GM18508 (cell line): ENCODE measurements around the gene DPYSL3.
A peak's percentile ranks its signal among the peaks of the same experiment; 100 is the strongest.

Source experiments
- ATAC-seq: cut with Tn5 transposase; IDR thresholded peaks from one replicate; pipeline ENCODE4 v1.9.1; 2021; ENCODE audit warnings: moderate number of reproducible peaks; ENCODE audit not compliant: insufficient read depth, unreplicated experiment

The DPYSL3 gene

GRCh38 chr5:147479949-147480348 lies 29.9 kb downstream of the DPYSL3 start:
- no peak for ATAC-seq

- ATAC-seq, result no peak
Measured at GRCh38 chr5:147479444-147479843, 30.4 kb downstream of the DPYSL3 start.

DNA sequence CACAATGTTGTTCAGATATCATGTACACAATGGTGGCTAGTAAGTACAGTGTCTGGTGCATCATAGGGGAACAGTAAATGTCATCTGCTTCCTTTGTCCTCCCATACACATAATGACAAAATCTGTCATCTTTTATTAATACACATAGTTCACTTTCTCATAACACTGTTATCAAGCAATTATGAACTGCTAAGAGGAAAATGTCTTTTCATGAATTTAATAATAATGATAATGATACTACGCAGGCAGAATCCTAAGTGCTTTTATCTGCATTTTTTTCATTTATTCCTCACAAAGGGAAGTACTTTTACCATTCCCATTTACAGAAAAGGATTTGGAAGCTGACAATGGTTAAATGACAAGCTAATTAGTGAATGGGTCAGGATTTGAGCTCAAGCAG lies 35.7 kb downstream of the DPYSL3 start:
- ATAC-seq, result no peak

DNA sequence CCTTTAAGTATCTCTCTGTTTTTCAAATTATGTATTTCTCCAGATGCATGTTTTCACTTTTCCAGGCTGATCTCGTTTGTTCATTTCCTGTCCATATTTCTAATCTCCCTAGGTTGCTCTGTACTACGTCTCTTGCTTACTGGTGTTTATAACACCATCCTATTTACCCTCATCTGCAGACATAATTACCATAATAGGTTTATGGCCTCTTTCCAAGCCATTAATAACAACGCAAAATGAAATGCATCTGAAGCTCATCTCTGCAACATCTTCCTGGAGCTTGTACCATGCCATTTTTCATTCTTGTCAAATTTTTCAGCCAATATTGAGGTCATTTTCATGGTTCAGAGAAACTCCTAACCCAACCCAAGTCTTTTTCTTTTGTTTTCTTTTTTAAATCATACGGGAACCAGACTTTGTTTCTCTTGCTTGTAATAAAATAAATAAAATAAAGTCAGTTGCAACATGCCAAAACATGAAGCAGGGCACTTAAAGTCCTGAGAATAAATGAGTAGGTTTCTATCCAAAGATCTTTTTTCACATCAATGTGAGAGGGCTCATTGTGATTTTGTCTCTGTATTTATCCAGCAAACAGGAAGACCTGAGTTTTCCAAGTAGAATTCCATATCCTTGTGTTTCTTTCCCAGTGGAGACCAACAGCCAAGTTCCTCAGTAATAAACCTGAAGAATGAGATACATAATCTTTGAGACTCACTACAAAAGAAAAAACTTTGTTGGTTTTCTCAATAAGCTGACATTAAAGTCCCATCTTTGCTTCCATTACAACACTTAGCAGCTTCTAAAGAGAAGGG lies 37.0 kb downstream of the DPYSL3 start:
- ATAC-seq, result no peak

DNA sequence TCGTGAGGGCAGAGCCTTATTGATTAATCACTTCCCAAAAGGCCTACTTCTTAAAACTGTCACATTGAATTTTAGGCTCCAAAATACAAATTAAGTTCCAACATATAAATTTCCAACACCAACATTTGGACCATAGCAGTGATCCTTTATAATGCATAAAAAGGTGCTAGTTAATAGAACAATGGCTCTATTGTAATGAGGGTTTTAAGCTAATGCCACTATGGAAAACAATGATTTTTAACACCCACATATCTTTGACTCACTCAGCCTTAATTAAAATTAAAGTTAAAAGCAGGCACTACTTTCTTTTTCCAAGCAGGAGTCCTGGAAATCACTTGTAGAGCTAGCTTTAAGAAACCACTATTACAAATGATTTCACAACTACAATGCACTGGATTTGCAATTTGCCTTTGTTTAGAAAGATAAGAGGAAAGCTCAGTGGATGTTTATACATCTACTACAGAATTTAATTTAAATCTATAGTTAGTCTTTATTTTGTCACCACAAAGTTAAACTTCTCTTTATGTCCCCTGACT lies 41.8 kb downstream of the DPYSL3 start:
- ATAC-seq, result no peak

DNA sequence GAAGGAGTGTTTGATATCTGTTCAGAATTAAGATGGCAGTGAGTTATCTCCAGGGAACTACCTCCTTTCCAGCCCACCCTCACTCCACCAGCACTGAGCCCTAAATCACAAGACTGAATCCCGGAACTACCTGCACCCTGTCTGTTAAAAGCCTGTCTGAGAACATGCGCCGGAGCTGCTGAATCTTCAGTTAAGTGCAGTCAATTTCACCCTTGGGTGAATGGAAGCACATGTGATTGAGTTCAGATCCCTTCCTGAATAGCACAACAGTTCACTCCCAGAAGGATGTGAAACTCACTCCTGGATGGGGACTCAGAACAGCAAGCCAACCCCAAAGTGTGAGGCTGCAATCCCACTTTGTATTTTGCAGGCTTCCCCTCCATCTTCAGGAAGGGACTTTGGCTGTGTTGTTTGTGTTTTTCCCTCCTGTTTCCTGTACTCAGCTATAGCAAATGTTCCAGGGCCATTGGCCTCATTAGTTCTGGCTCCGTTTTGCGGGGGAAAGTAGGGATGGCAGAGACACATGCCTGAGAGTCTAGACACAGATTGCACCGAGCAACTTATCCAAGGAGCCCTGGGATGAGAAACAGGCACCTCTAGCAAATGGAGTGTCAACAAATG lies 43.4 kb downstream of the DPYSL3 start:
- ATAC-seq, result no peak

DNA sequence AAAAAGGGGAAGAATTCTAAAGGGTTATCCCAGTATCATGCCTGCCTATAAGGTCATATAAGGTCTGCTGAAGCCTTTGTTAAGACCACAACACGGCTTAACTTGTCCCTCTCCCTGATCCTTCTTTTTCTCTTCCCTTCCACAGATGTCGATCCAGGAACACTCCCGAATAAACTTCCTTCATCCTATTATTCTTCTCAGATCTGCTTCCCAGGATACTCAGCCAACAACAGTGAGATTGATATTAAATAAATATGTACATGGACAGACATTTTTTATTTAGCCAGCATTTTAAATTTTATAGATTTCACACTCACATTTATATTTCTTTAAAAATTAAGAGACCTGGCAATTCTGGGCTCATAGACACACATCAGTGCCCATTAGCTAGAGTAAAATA lies 44.1 kb downstream of the DPYSL3 start:
- ATAC-seq, result no peak

DNA sequence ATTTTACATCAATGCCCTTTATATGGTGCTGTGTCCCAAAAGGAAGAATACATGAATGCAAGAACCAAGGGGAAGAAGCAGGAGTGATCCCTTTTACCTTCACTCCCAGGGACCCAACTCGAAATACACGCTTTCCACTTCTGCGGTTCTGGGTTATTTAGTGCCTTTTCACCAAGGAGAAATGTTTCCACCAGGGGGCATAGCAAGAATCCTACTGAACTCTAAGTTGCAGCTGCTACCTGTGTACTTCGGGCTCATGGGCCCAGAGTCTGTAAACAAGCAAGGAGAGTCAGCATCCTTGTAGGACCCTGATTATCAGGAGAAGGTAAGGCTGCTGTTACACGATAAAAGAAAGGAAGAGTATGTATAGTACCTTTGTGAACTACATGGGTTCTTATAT lies 45.7 kb downstream of the DPYSL3 start:
- no peak for ATAC-seq

GRCh38 chr5:147461915-147462314 lies 48.0 kb downstream of the DPYSL3 start:
- ATAC-seq, result no peak

DNA sequence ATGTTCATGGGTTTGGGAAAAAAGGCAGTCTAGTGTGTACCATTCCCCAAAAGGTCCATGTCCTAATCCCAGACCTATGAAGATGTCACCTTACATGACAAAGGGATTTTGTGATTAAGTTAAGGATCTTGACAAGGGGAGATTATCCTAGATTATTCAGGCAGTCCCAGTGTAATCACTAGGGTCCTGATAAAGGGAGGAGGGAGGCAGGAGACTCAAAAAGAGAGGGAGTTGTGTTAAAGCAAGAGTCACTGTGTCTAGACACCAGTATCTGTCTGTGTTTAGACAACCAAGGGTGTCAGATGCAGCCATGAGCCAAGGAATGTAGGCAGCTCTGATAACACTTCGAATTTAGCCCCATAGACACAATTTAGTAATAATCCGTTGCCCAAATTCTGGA lies 49.5 kb downstream of the DPYSL3 start:
- no peak for ATAC-seq

DNA sequence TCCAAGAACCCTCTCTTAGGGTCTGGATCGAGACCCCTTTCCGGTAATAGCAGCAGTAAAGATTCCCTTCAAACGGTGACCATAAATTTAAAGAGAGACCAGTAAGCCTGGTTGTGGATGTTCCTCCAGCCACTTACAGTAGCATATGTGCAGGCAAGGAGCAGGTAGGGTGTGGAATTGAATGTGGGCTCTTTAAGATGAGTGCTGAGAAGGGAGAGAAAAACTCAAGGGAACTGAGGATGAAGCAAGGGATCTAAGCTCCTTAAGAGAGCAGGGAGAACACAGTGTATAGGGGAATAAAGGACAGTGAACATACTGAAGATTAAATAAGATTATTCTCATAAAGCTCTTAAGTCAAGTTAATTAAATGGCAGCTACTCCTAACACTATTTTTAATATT lies 51.3 kb downstream of the DPYSL3 start:
- ATAC-seq, result no peak

DNA sequence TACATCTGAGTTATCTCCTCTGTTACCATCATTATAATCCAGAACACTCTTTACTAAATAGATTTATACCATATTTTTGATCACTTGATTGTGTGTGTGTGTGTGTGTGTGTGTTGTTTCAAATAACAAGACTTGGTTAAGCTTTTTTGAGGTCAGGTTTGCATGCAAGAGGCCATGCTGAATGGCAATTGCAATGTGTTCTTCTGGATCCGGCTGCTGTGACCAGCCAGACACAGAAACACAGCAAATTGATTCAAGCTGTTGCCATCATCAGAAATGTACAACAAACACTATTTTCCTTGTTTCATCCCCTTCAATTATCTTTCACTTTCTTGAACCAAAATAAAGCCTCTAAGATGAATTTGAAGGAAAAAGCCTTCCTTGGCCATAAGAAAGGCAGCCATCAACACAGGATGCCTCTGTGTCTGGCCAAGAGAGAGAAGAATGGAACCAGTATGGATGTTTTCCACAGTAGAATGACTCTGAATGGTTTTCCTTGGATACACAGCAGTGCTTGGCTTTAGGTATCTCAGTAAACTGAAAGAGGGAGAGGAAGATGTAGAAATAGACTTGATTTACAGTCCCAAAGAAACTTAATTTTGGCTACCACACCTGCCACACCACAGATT lies 53.9 kb downstream of the DPYSL3 start:
- no peak for ATAC-seq

DNA sequence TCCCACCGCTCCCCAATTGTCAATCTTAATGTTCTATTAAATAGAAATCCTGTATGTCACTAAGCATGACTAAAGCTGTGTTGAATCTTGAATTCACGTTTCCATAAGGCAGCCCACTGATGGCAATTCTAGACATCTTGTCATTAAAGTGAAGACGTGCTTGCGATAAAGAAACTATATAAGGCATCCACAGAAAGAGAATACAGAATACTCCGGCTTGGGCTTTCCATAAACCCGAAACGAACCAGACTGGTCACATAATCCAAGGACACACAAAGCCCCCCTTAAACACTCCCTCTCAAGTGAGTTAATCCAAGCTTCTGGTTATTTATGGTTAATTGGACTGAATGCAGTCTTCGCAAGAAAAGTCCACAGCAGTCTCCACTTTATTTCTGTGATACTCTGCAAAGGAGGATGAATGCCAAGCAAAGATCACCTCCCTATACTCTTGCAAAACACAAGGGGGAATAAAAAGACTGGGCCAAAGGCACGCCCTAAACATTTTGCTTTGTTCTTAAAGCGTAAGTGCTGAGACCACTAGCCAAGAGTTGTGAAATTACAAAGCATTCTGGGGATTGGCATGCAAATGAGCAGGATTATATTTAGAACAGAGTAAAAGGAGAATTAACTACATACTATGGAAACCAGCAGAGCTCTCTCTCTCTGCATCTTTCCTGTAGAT lies 54.7 kb downstream of the DPYSL3 start:
- peak; percentile 44 for ATAC-seq

DNA sequence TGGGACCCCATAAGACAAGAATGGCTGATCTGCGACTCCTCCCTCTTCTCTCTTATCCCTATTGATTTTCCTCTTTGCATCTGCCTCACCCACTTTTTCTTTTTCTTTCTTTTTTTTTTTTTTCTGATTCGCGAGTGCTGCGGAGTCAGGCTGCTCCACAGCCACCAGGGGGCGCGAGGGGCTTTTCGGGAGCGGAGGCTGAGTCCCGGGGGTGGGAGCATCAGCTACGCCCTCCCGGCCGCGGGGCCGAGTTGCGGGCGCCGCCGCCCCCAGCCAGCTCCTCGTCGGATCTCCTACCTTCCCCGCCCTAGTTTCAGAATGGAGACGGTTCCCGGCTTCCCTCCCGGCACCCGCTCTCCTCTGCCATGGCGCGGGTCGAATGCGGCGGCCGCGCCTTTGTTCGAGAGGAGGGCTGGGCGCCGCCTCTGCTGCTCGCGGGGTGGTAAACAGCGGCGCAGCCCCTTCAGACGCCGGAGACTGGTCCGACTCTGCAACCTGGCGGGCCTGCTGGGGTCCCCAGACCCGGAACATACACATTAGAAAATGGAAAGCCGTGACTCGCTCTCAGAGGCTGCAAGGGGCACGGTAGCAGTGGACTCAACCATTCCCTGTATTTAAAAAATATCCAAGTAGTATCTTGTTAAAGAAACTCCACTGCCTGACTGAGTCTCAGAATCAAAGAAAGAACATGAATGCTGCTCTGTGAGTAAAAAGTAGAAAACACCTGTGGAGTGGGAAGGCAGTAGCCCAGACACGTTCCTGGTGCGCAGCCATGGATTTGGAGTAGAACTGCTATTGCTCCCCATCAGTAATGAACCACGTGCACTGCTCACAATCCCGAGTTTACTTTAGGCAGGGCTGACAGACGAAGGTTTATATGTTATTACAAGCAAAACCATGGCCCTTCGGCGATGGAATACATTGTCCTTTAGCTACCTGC lies 55.7 kb downstream of the DPYSL3 start:
- ATAC-seq, result peak; percentile 67

GRCh38 chr5:147452165-147452811 lies 57.6 kb downstream of the DPYSL3 start:
- no peak for ATAC-seq

DNA sequence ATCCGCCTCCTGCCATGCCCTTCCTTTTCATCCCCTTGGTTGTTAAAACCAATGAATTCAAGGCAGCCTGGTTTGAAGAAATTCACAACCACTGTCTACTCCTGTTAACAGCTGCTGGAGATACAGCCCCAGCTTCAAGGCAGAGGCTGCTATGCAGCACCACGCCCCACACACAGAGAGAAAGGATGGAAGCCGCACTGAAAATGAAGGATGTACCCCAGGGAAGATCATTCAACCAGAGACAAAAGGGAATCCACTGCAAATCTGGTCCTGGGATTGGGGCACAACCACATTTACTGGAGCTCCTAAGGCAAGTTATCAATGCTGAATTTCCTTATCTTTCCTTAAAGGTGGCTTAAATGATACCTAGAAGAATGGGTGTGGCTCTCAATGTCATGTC lies 58.7 kb downstream of the DPYSL3 start:
- no peak for ATAC-seq

- no peak for ATAC-seq
Measured at GRCh38 chr5:147450606-147451005, 59.3 kb downstream of the DPYSL3 start.

DNA sequence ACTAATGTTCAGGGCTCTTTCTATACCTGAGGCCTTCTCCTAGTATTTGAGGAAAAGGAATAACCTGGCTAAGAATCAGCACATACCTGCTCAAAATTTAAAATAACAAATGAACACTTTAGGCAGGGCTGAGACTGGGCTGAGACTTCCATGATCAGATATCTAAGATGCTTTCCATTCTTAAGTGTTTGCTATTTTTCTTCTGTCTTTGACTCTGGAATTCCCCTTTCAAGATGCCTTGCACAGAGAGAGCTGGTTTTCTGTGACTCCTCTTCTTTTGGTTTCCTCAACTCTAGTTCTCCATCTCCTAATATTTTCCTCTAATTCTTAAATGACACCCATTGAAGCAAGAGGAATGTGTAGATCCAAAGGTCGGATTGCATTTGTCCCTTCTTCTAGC lies 61.1 kb downstream of the DPYSL3 start:
- no peak for ATAC-seq

GRCh38 chr5:147446523-147446922 lies 63.3 kb downstream of the DPYSL3 start:
- ATAC-seq, result no peak
